Muscle of arm (tissue), 12 donors: ENCODE data around the gene CD4. TPM values are rescaled to one million over a fixed set of nuclear protein-coding genes. Genes with fewer than 3 reads are reported as not detected.
A peak's percentile ranks its signal among the peaks of the same experiment; 100 is the strongest.
"Not testable (repeated sequence)": the region's sequence is repeated elsewhere in the genome, so short reads cannot be mapped to it uniquely, and the experiment has no call there.

Experiments used
- DNase-seq: peaks from one replicate; pipeline ENCODE4 v3.0.0-alpha.2; 2013
- polyA plus RNA-seq, 12 donors: library from polyadenylated mRNA; unstranded; fragments of 120-200 nt; gene quantifications; one replicate each; pipeline ENCODE4 v1.2.1, GENCODE V29; 2013; ENCODE audit not compliant: insufficient read length in 12 of 12

Gene CD4
- polyA plus RNA-seq, 12 donors, result 4.8 to 16.1 (median 6.6) TPM; not detected in 1

GRCh38 chr12:6865307-6865706 is 76.0 kb downstream of the CD4 start:
- DNase-seq, result not testable (repeated sequence)

GRCh38 chr12:6866163-6866919 is 77.0 kb downstream of the CD4 start:
- DNase-seq, result no peak

- no peak for DNase-seq
Measured at GRCh38 chr12:6866920-6867412, 77.6 kb downstream of the CD4 start.

GRCh38 chr12:6867413-6868210 is 78.3 kb downstream of the CD4 start, which contains the start of gene TPI1:
TSS of gene TPI1 (plus strand) at chr12:6867531. CDS start at chr12:6867567, 36 bp downstream.
- DNase-seq, result peak; percentile 86

GRCh38 chr12:6868211-6869048 is 79.1 kb downstream of the CD4 start:
- no peak for DNase-seq

GRCh38 chr12:6869049-6870021 is 80.0 kb downstream of the CD4 start:
- DNase-seq, result peak; percentile 84

GRCh38 chr12:6870304-6870703 is 81.0 kb downstream of the CD4 start:
- not testable (repeated sequence) for DNase-seq

Other genes with a start within 250 kb of the CD4 start
- 10 to 100 TPM in 11 of 12 donors, not detected in 1; 20.7 to 43.6 (median 28.0) TPM for gene IFFO1, start 233.5 kb upstream of the CD4 start, polyA plus RNA-seq
- gene NOP2, start 221.2 kb upstream of the CD4 start, polyA plus RNA-seq, result 10 to 100 TPM in 11 of 12 donors, not detected in 1; 14.9 to 44.6 (median 21.7) TPM
- 100 to 1,000 TPM; 131 to 406 (median 159) TPM for gene CHD4, start 182.1 kb upstream of the CD4 start, polyA plus RNA-seq
- 10 to 100 TPM in 1 of 12 donors, 1 to 10 TPM in 7, under 1 TPM in 3, not detected in 1; 0.77 to 16.4 (median 1.3) TPM for gene LPAR5, start 153.6 kb upstream of the CD4 start, polyA plus RNA-seq
- gene ACRBP, start 142.1 kb upstream of the CD4 start, polyA plus RNA-seq, result 1 to 10 TPM in 10 of 12 donors, not detected in 2; 1.4 to 5.3 (median 2.7) TPM
- 100 to 1,000 TPM in 1 of 12 donors, 10 to 100 TPM in 10, not detected in 1; 45.1 to 100 (median 52.8) TPM for gene ING4, start 126.4 kb upstream of the CD4 start, polyA plus RNA-seq
- gene ZNF384, start 100.2 kb upstream of the CD4 start, polyA plus RNA-seq, result 10 to 100 TPM in 11 of 12 donors, not detected in 1; 41.4 to 79.9 (median 48.8) TPM
- 10 to 100 TPM in 2 of 12 donors, 1 to 10 TPM in 9, not detected in 1; 2.7 to 31.7 (median 4.5) TPM for gene PIANP, start 88.7 kb upstream of the CD4 start, polyA plus RNA-seq
- gene COPS7A, start 65.5 kb upstream of the CD4 start, polyA plus RNA-seq, result 10 to 100 TPM in 11 of 12 donors, not detected in 1; 46.9 to 69.7 (median 61.2) TPM
- gene MLF2, start 36.4 kb upstream of the CD4 start, polyA plus RNA-seq, result 100 to 1,000 TPM; 110 to 600 (median 130) TPM
- gene PTMS, start 23.2 kb upstream of the CD4 start, polyA plus RNA-seq, result 1,000 to 10,000 TPM in 1 of 12 donors, 100 to 1,000 TPM in 11; 262 to 3,438 (median 337) TPM
- 1 to 10 TPM in 2 of 12 donors, under 1 TPM in 8, not detected in 2; 0.16 to 1.4 (median 0.60) TPM for gene LAG3, start 17.0 kb upstream of the CD4 start, polyA plus RNA-seq
- gene GPR162, start 32.3 kb downstream of the CD4 start, polyA plus RNA-seq, result 10 to 100 TPM in 11 of 12 donors, not detected in 1; 11.1 to 18.6 (median 16.0) TPM
- gene P3H3, start 38.9 kb downstream of the CD4 start, polyA plus RNA-seq, result 10 to 100 TPM in 11 of 12 donors, not detected in 1; 29.9 to 56.8 (median 36.3) TPM
- 10 to 100 TPM in 11 of 12 donors, not detected in 1; 14.0 to 40.6 (median 24.2) TPM for gene GNB3, start 51.4 kb downstream of the CD4 start, polyA plus RNA-seq
- 10 to 100 TPM in 11 of 12 donors, not detected in 1; 11.5 to 31.8 (median 20.5) TPM for gene CDCA3, start 61.8 kb downstream of the CD4 start, polyA plus RNA-seq
- gene USP5, start 62.6 kb downstream of the CD4 start, polyA plus RNA-seq, result 10 to 100 TPM in 11 of 12 donors, not detected in 1; 46.8 to 77.4 (median 59.6) TPM
- gene TPI1, start 78.0 kb downstream of the CD4 start, polyA plus RNA-seq, result 1,000 to 10,000 TPM in 4 of 12 donors, 100 to 1,000 TPM in 7, not detected in 1; 520 to 1,204 (median 950) TPM
- gene SPSB2, start 83.8 kb downstream of the CD4 start, polyA plus RNA-seq, result 1 to 10 TPM in 11 of 12 donors, not detected in 1; 3.0 to 9.9 (median 4.6) TPM
- 10 to 100 TPM in 9 of 12 donors, 1 to 10 TPM in 2, not detected in 1; 9.2 to 13.7 (median 11.4) TPM for gene LRRC23, start 115.3 kb downstream of the CD4 start, polyA plus RNA-seq
- 10 to 100 TPM in 3 of 12 donors, 1 to 10 TPM in 8, not detected in 1; 5.1 to 21.8 (median 8.2) TPM for gene ENO2, start 125.1 kb downstream of the CD4 start, polyA plus RNA-seq
- gene ATN1, start 138.4 kb downstream of the CD4 start, polyA plus RNA-seq, result 100 to 1,000 TPM in 2 of 12 donors, 10 to 100 TPM in 9, not detected in 1; 54.6 to 137 (median 60.9) TPM
- gene RNU7-1, start 154.3 kb downstream of the CD4 start, polyA plus RNA-seq, result 10 to 100 TPM in 1 of 12 donors, 1 to 10 TPM in 1, not detected in 10; 9.0 to 12.4 TPM
- 100 to 1,000 TPM in 11 of 12 donors, not detected in 1; 107 to 185 (median 136) TPM for gene C12orf57, start 154.5 kb downstream of the CD4 start, polyA plus RNA-seq
- 10 to 100 TPM in 2 of 12 donors, 1 to 10 TPM in 9, not detected in 1; 3.4 to 41.4 (median 4.0) TPM for gene PTPN6, start 161.8 kb downstream of the CD4 start, polyA plus RNA-seq
- gene PHB2, start 181.1 kb downstream of the CD4 start, polyA plus RNA-seq, result 100 to 1,000 TPM in 11 of 12 donors, not detected in 1; 224 to 298 (median 265) TPM
- gene EMG1, start 181.4 kb downstream of the CD4 start, polyA plus RNA-seq, result 10 to 100 TPM in 11 of 12 donors, not detected in 1; 10.8 to 37.1 (median 29.6) TPM
- gene LPCAT3, start 228.9 kb downstream of the CD4 start, polyA plus RNA-seq, result 10 to 100 TPM in 11 of 12 donors, not detected in 1; 16.1 to 29.3 (median 21.3) TPM